Prostate gland (tissue), 2 donors: ENCODE results near the gene MAP4K1. TPM values are rescaled to one million over a fixed set of nuclear protein-coding genes. Genes with fewer than 3 reads are reported as not detected.

Experiments
- DNase-seq: peaks from one replicate; pipeline ENCODE4 v3.0.0-alpha.2; 2019; ENCODE audit warnings: low spot score
- H3K27ac ChIP-seq, 2 donors: fragments of 200-600 bp; sonication (generic); 2 replicates each; pipeline ENCODE4 v1.5.1; 2017 to 2019
- H3K27me3 ChIP-seq: fragments of 200-600 bp; sonication (generic); replicated peaks from 2 replicates; pipeline ENCODE4 v1.5.1; 2019; ENCODE audit not compliant: insufficient read depth
- H3K36me3 ChIP-seq, 2 donors: fragments of 200-600 bp; sonication (generic); 1 replicate in 1 of 2; 2 replicates in 1 of 2; pipeline versions ENCODE4 v1.5.1 to v1.8.1; 2017 to 2019
- H3K4me1 ChIP-seq: fragments of 200-600 bp; sonication (generic); replicated peaks from 2 replicates; pipeline ENCODE4 v1.5.1; 2019
- H3K4me3 ChIP-seq, 2 donors: fragments of 200-600 bp; sonication (generic); 2 replicates each; pipeline ENCODE4 v1.5.1; 2017 to 2019
- H3K9me3 ChIP-seq: fragments of 200-600 bp; sonication (generic); 2 replicates; pipeline ENCODE4 v1.5.1; 2017
- CTCF ChIP-seq, 4 experiments: fragments of 200-600 bp in 2 of 4; fragments of 450-650 bp in 2 of 4; sonication (generic) in 2 of 4; IDR thresholded peaks; 1 replicate in 3 of 4; 2 replicates in 1 of 4; pipeline ENCODE4 v1.5.1; 2016 to 2019; ENCODE audit warnings: antibody characterized with exemption in 4 of 4, mild to moderate bottlenecking in 2 of 4, moderate library complexity in 2 of 4
- POLR2A ChIP-seq: fragments of 450-650 bp; IDR thresholded peaks from one replicate; pipeline ENCODE4 v1.6.1; 2016; ENCODE audit warnings: antibody characterized with exemption, mild to moderate bottlenecking
- POLR2AphosphoS5 ChIP-seq: sonication (generic); formaldehyde crosslinking; IDR thresholded peaks from one replicate; pipeline ENCODE4 v1.6.1; 2017; ENCODE audit warnings: antibody characterized with exemption
- WGBS: methylation state at CpG from one replicate; pipeline ENCODE4 v1.1.5; 2018; 5-methylcytosine and 5-hydroxymethylcytosine counted together
- intact Hi-C: fragments of 100-400 bp; cut with DNase I; formaldehyde crosslinking; loops from one replicate; pipeline ENCODE4 v1.14.2; 2022
- total RNA-seq, 2 donors: library from RNA; depleted of rRNA; stranded (reverse); fragments of >200 nt; gene quantifications; one replicate each; pipeline ENCODE4 v1.1.0, GENCODE V29; 2016

MAP4K1 gene
- total RNA-seq, 2 donors from 2014 or later: 1.6 to 14.1 TPM

- no peak for DNase-seq
- Histone ChIP-seq H3K4me1 (peaks cover 13% of the 10 kb centered on the region), H3K27ac (peak overlapping the region; percentile 94 to 95), H3K36me3 (no peaks in the 10 kb centered on the region), H3K4me3 (peak overlapping the region; percentile 93 to 99), H3K9me3 (no peaks in the 10 kb centered on the region), H3K27me3 (no peaks in the 10 kb centered on the region)
- intact Hi-C loops: loop anchor here (5.0 to 10.0 kb wide), 3 partner anchors 187 to 284 kb away; partner anchors contain the start of genes ECH1, MRPS12 and SARS2
- under 1% methylated on average over 19 of the region's 19 CpGs for WGBS
- TF ChIP-seq POLR2AphosphoS5 (no peak), CTCF (IDR thresholded peaks at IDR 0.05) (no peak), POLR2A (no peak)
These were observed 30.4 kb upstream of the MAP4K1 start for GRCh38 chr19:38647966-38648768.

GRCh38 chr19:38647368-38647965 lies 29.7 kb upstream of the MAP4K1 start, which contains the start of gene ACTN4:
TSS of gene ACTN4 (plus strand) at chr19:38647649. CDS start at chr19:38647746, 97 bp downstream.
- intact Hi-C loops: loop anchor here (5.0 to 10.0 kb wide), 3 partner anchors 187 to 285 kb away; partner anchors contain the start of genes ECH1, MRPS12 and SARS2
- TF ChIP-seq CTCF (IDR thresholded peaks at IDR 0.05) (peak in 1 of 4 experiments; percentile 30), POLR2AphosphoS5 (peak; percentile 94), POLR2A (peak; percentile 100)

GRCh38 chr19:38644719-38645118 lies 27.0 kb upstream of the MAP4K1 start:
- Histone ChIP-seq H3K9me3 (no peaks in the 10 kb centered on the region), H3K4me1 (no peaks in the 10 kb centered on the region), H3K27ac (no peak overlapping the region), H3K4me3 (no peak overlapping the region), H3K36me3 (no peaks in the 10 kb centered on the region), H3K27me3 (no peaks in the 10 kb centered on the region)
- intact Hi-C loops: loop anchor here (5.0 to 10.0 kb wide), 3 partner anchors 190 to 288 kb away; partner anchors contain the start of genes ECH1, MRPS12 and SARS2
- TF ChIP-seq CTCF (IDR thresholded peaks at IDR 0.05) (no peak), POLR2AphosphoS5 (no peak), POLR2A (no peak)
- no peak for DNase-seq
- WGBS: 86% methylated on average over 8 of the region's 8 CpGs

More at GRCh38 chr19:38647368-38647965, 29.7 kb upstream of the MAP4K1 start, which contains the start of gene ACTN4:
- Histone ChIP-seq H3K4me1 (peaks cover 11% of the 10 kb centered on the region), H3K27me3 (no peaks in the 10 kb centered on the region), H3K4me3 (peak within 1 kb of the TSS; percentile 93 to 99), H3K9me3 (no peaks in the 10 kb centered on the region), H3K36me3 (no peaks in the 10 kb centered on the region), H3K27ac (peak within 1 kb of the TSS; percentile 94 to 95)
- DNase-seq: peak; percentile 98
- under 1% methylated on average over 72 of the region's 77 CpGs for WGBS

- Histone ChIP-seq H3K4me1 (no peaks in the 10 kb centered on the region), H3K4me3 (no peak overlapping the region), H3K36me3 (no peaks in the 10 kb centered on the region), H3K27me3 (no peaks in the 10 kb centered on the region), H3K9me3 (no peaks in the 10 kb centered on the region), H3K27ac (no peak overlapping the region)
- 79% methylated on average over 9 of the region's 9 CpGs for WGBS
- intact Hi-C loops: loop anchor here (10.0 kb wide), 1 partner anchor 193 kb away; the partner anchor contains the start of gene ECH1
- no peak for TF ChIP-seq POLR2AphosphoS5
- no peak for TF ChIP-seq POLR2A
- no peak for TF ChIP-seq CTCF (IDR thresholded peaks at IDR 0.05)
- no peak for DNase-seq
These were observed 24.4 kb upstream of the MAP4K1 start for GRCh38 chr19:38642176-38642575.
